Limb (tissue), 2 donors: ENCODE measurements around the gene MYBL2.
"Not testable (repeated sequence)": the region's sequence is repeated elsewhere in the genome, so short reads cannot be mapped to it uniquely, and the experiment has no call there.

Source experiments
- DNase-seq, 2 donors: peaks; one replicate each; pipeline ENCODE4 v3.0.0-alpha.2; 2016; ENCODE audit errors: extremely low spot score in 2 of 2

Gene MYBL2

GRCh38 chr20:43751167-43752050, 84.5 kb downstream of the MYBL2 start:
- no peak for DNase-seq

- no peak for DNase-seq
These were observed 85.1 kb downstream of the MYBL2 start for GRCh38 chr20:43752051-43752360.

GRCh38 chr20:43752561-43753301, 85.8 kb downstream of the MYBL2 start:
- no peak for DNase-seq

GRCh38 chr20:43755390-43755789, 88.5 kb downstream of the MYBL2 start:
- no peak for DNase-seq

- DNase-seq, result no peak
These were observed 88.9 kb downstream of the MYBL2 start for GRCh38 chr20:43755851-43756250.

- not testable (repeated sequence) for DNase-seq
These were observed 91.0 kb downstream of the MYBL2 start for GRCh38 chr20:43757888-43758287.

GRCh38 chr20:43761386-43762340, 94.7 kb downstream of the MYBL2 start:
- no peak for DNase-seq

- DNase-seq, result no peak
These were observed 96.0 kb downstream of the MYBL2 start for GRCh38 chr20:43762911-43763310.

GRCh38 chr20:43765916-43766315, 99.0 kb downstream of the MYBL2 start:
- DNase-seq, result peak in 1 of 2 donors; percentile 12
